Chondrocyte (in vitro differentiated cells): ENCODE results near the gene GLRA3. TPM values are rescaled to one million over a fixed set of nuclear protein-coding genes. Genes with fewer than 3 reads are reported as not detected.

Experiments
- DNase-seq: peaks from one replicate; pipeline ENCODE4 v3.0.0; 2021; ENCODE audit warnings: mixed read lengths, low spot score
- H3K27ac Mint-ChIP-seq: one replicate; pipeline ENCODE4 v1.8.0; 2021; ENCODE audit warnings: mild to moderate bottlenecking, moderate library complexity, mixed read lengths; ENCODE audit not compliant: unreplicated experiment
- H3K27me3 Mint-ChIP-seq: 2 replicates; pipeline ENCODE4 v1.8.0; 2021; ENCODE audit warnings: low read depth, mixed read lengths
- H3K36me3 Mint-ChIP-seq: 2 replicates; pipeline ENCODE4 v1.8.0; 2021; ENCODE audit warnings: low read depth, mixed read lengths
- H3K4me1 Mint-ChIP-seq: 2 replicates; pipeline ENCODE4 v1.8.0; 2021; ENCODE audit warnings: low read depth, mild to moderate bottlenecking, mixed read lengths
- H3K4me3 Mint-ChIP-seq: one replicate; pipeline ENCODE4 v1.8.0; 2021; ENCODE audit warnings: mild to moderate bottlenecking, moderate library complexity, mixed read lengths; ENCODE audit not compliant: unreplicated experiment
- H3K9me3 Mint-ChIP-seq: 2 replicates; pipeline ENCODE4 v1.8.0; 2021; ENCODE audit warnings: low read depth, mixed read lengths
- total RNA-seq: library from RNA; stranded (reverse); gene quantifications from 3 replicates; pipeline ENCODE4 v1.2.1, GENCODE V29; 2021
- TF ChIP-seq, protein P1 (sequence below): fragments of 200-600 bp; sonication (generic); IDR thresholded peaks from 2 replicates; pipeline ENCODE4 v1.5.0; 2021; ENCODE audit warnings: antibody characterized with exemption, mild to moderate bottlenecking, moderate library complexity

GLRA3 gene
- total RNA-seq, 1 donor from 2014 or later: not detected

DNA sequence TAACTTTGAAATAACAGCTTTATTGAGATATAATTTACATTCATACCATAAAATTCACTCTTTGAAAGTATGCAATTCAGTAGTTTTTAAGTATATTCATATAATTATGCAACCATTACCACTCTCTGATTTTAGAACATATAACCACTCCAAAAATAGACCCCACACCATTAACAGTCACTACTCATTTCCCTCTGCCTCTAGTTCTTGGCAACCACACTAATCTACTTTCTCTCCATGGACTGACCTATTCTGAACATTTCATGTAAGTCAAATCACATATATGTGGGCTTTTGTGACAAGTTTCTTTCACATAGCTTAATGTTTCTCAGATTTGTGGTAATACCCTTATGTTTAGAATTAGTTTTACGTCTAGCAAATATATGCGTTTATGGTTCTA is 19.5 kb upstream of the GLRA3 start:
- TF ChIP-seq, protein P1, sequence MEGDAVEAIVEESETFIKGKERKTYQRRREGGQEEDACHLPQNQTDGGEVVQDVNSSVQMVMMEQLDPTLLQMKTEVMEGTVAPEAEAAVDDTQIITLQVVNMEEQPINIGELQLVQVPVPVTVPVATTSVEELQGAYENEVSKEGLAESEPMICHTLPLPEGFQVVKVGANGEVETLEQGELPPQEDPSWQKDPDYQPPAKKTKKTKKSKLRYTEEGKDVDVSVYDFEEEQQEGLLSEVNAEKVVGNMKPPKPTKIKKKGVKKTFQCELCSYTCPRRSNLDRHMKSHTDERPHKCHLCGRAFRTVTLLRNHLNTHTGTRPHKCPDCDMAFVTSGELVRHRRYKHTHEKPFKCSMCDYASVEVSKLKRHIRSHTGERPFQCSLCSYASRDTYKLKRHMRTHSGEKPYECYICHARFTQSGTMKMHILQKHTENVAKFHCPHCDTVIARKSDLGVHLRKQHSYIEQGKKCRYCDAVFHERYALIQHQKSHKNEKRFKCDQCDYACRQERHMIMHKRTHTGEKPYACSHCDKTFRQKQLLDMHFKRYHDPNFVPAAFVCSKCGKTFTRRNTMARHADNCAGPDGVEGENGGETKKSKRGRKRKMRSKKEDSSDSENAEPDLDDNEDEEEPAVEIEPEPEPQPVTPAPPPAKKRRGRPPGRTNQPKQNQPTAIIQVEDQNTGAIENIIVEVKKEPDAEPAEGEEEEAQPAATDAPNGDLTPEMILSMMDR: no peak
- H3K36me3 Mint-ChIP-seq: no peaks in the 10 kb centered on the region
- H3K9me3 Mint-ChIP-seq: no peaks in the 10 kb centered on the region
- H3K4me1 Mint-ChIP-seq: no peaks in the 10 kb centered on the region
- no peak for DNase-seq
- peaks cover 16% of the 10 kb centered on the region for H3K27me3 Mint-ChIP-seq
- H3K27ac Mint-ChIP-seq: no peak overlapping the region
- no peak overlapping the region for H3K4me3 Mint-ChIP-seq

DNA sequence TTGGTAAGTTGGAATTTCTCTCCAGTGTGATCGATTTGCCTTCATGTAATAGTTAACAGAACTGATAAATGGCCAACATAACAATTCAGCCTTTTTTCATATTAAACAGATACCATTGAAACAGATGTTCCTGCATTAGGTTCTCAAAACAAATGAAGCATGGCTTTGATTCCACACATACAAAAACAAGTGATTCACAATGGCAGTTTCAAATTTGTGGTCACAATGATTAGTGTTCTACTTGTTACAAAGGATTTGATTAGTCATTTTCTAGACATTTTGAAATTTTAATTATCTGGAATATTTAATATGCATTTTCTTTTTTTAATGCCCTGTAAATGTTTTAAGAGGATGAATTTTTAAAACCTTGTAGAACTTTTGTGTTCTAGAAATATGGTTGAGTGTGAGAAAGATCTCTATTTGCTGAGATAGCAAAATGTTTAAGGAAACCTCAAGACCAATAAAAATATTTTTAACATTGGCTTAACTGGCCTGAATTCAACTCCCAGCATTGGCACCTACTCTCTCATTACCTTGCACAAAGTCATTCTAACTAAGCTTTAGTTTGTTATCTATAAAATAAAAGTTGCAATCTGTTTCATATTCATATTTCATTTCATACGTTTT is 18.9 kb upstream of the GLRA3 start:
- Mint-ChIP-seq H3K36me3 (no peaks in the 10 kb centered on the region), H3K9me3 (no peaks in the 10 kb centered on the region), H3K4me1 (no peaks in the 10 kb centered on the region), H3K27me3 (peaks cover 16% of the 10 kb centered on the region), H3K4me3 (no peak overlapping the region), H3K27ac (no peak overlapping the region)
- TF ChIP-seq, protein P1: no peak
- DNase-seq: no peak

DNA sequence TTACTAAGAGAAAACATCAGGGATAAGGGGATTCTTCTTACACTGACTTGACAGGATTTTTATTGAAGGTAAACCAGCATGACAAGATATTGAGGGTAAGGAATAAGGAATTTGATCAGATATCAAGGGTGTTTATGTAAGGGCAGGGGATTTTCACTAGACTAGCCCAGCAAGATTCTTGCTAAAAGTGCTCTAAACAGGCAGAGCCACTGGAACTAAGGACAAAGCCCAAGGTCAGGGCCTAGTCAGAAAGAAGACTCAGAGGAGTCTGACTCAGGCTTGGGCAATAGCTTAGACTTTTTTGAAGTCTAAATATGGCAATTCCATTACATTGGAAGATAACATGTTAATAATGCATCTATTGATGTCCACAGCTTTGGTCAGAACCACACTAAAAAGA is 6.5 kb upstream of the GLRA3 start:
- peaks cover 14% of the 10 kb centered on the region for H3K27me3 Mint-ChIP-seq
- no peak for DNase-seq
- H3K4me1 Mint-ChIP-seq: no peaks in the 10 kb centered on the region
- no peak overlapping the region for H3K27ac Mint-ChIP-seq
- peaks cover 3% of the 10 kb centered on the region for H3K9me3 Mint-ChIP-seq
- H3K36me3 Mint-ChIP-seq: no peaks in the 10 kb centered on the region
- no peak overlapping the region for H3K4me3 Mint-ChIP-seq
- TF ChIP-seq, protein P1: no peak

DNA sequence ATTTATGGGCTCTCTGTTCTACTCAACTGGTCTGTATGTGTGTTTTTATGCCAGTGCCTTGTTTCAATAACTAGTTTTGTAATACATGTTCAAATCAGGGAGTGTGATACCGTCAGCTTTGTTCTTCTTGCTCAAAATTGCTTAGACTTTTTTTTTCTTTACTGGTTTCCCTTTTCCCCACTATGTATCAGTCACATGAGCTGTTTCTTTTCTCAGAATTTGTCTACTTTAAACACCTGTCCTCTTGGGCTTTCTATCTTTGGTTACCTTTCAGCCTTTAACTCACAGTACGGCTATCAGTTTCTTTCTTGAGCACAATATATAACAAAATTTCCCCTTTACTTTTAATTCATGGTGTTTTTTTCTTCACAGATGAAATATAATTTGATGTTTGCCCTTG is 5.4 kb upstream of the GLRA3 start:
- Mint-ChIP-seq H3K4me1 (peaks cover 4% of the 10 kb centered on the region), H3K4me3 (no peak overlapping the region), H3K27me3 (peaks cover 21% of the 10 kb centered on the region), H3K27ac (no peak overlapping the region), H3K36me3 (no peaks in the 10 kb centered on the region), H3K9me3 (no peaks in the 10 kb centered on the region)
- no peak for DNase-seq
- TF ChIP-seq, protein P1: no peak

DNA sequence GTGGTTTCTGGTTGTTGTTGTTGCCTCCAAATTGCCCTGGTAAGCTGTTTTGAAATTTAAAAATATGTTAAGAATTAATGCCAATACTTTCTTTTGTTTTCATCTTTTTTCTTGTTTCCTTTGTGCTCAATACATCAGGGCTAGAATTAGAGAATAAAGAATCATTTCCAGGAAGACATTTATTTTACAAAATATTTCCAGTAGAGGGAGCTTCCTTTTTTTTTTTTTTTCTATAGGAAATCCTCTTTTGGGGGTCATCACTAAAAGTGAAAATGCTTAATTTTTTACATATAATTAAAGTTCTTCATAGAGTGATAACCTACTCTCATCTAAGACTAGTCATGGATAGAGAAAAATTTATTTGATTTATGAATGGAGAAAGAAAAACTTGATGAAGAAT is 2.4 kb downstream of the GLRA3 start:
- Mint-ChIP-seq H3K4me1 (peaks cover 14% of the 10 kb centered on the region), H3K4me3 (no peak overlapping the region), H3K27ac (no peak overlapping the region), H3K9me3 (peaks cover 5% of the 10 kb centered on the region), H3K36me3 (no peaks in the 10 kb centered on the region), H3K27me3 (peaks cover 29% of the 10 kb centered on the region)
- TF ChIP-seq, protein P1: peak; percentile 64
- DNase-seq: no peak
